H1 (cell line): ENCODE measurements around the gene ABCC2.

Experiments
- CTCF ChIP-seq, 3 experiments: IDR thresholded peaks; 1 replicate in 2 of 3; 2 replicates in 1 of 3; pipeline versions ENCODE4 v1.5.1 to v1.6.1; 2011; ENCODE audit warnings: low read length in 3 of 3, mild to moderate bottlenecking in 3 of 3, inconsistent platforms in 2 of 3, low read depth in 1 of 3, moderate library complexity in 1 of 3; ENCODE audit not compliant: insufficient read depth in 1 of 3; ENCODE audit errors: control extremely low read depth in 1 of 3
- GABPA ChIP-seq: IDR thresholded peaks from 2 replicates; pipeline ENCODE4 v1.6.1; 2011; ENCODE audit warnings: mild to moderate bottlenecking, low read length, moderate library complexity, borderline replicate concordance; ENCODE audit not compliant: insufficient read depth
- NRF1 ChIP-seq: IDR thresholded peaks from 2 replicates; pipeline ENCODE4 v1.6.1; 2011; ENCODE audit warnings: mild to moderate bottlenecking, low read depth, low read length, improper control_type of control experiment
- PHF8 ChIP-seq: fragments of 200-600 bp; sonication (generic); conservative IDR thresholded peaks from 2 replicates; pipeline ENCODE4 v1.7.1; 2012; ENCODE audit warnings: low read depth, mild to moderate bottlenecking, inconsistent platforms, low read length, moderate library complexity
- POLR2AphosphoS5 ChIP-seq: IDR thresholded peaks from 2 replicates; pipeline ENCODE4 v1.6.1; 2011; ENCODE audit warnings: low read depth, low read length
- TBP ChIP-seq: IDR thresholded peaks from 2 replicates; pipeline ENCODE4 v1.6.1; 2011; ENCODE audit warnings: low read depth, low read length, improper control_type of control experiment
- ZNF274 ChIP-seq: IDR thresholded peaks from 2 replicates; pipeline ENCODE4 v1.7.0; 2012; ENCODE audit warnings: low read length, borderline replicate concordance; ENCODE audit errors: extremely low read depth
- TF ChIP-seq, protein P1 (sequence below): IDR thresholded peaks from 2 replicates; pipeline ENCODE4 v1.6.1; 2012; ENCODE audit warnings: inconsistent platforms

DNA sequence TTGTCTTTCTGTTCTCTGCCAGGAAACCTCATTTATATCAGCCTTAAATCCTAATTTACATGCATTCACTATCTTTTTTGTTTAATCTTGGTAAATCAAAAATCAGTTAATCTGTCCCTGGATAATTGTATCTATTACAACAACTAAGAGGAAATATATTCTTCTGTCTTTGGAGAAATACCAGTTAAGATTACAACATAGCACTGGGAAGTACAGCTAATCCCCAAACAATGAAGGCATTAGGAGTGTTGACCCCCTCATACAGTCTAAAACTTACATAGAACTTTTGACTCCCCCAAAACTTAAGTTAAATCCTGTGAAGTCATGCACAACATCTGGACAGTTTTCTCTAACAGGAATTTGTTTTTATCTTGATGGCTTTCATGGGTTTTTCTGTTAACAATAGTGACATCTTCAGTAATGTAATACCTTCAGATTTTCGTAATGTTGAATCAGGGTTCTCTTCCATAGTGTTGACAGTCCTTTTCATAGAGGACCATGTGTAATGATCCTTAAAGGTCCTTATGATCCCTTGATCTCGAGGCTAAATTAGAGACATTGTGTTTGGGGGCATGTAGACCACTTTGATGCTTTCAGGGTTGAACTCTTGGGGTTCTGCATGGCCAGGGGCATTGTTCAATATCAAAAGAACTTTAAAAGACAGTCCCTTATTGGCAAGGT is 24.1 kb upstream of the ABCC2 start:
- TF ChIP-seq POLR2AphosphoS5 (no peak), TBP (no peak), CTCF (IDR thresholded peaks at IDR 0.05; ENCODE audit: control extremely low read depth in 1 of 3, insufficient read depth in 1 of 3, low read depth in 1 of 3, low read length in 3 of 3) (no peak), NRF1 (no peak), PHF8 (no peak), ZNF274 (no peak), GABPA (no peak)
- TF ChIP-seq, protein P1, sequence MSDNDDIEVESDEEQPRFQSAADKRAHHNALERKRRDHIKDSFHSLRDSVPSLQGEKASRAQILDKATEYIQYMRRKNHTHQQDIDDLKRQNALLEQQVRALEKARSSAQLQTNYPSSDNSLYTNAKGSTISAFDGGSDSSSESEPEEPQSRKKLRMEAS: no peak
